Right lobe of liver (tissue), 4 donors: ENCODE measurements around the gene IVD.

ENCODE experiments used
- CTCF ChIP-seq, 4 donors: fragments of 200-600 bp in 3 of 4; fragments of 450-650 bp in 1 of 4; IDR thresholded peaks; one replicate each; pipeline versions ENCODE4 v1.5.1 to v1.8.0; 2016 to 2022; ENCODE audit warnings: antibody characterized with exemption in 4 of 4, mild to moderate bottlenecking in 2 of 4
- POLR2A ChIP-seq: fragments of 450-650 bp; IDR thresholded peaks from one replicate; pipeline ENCODE4 v1.6.1; 2017; ENCODE audit warnings: antibody characterized with exemption, mild to moderate bottlenecking
- donor health status: DM: no; HTN: no; CAD: no.
- donor health status: DM: no; HTN: no; CAD: no.
- donor health status: DM: no; HTN: yes; CAD: no.

GRCh38 chr15:40392986-40393948, 12.3 kb upstream of the IVD start:
- no peak for TF ChIP-seq CTCF (IDR thresholded peaks at IDR 0.05)
- no peak for TF ChIP-seq POLR2A
